DOHH2 (cell line): ENCODE measurements around the gene ZNF541.

Experiments
- CTCF ChIP-seq: fragments of 200-600 bp; sonication (generic); IDR thresholded peaks from one replicate; pipeline ENCODE4 v1.5.1; 2014; ENCODE audit warnings: antibody characterized with exemption, mild to moderate bottlenecking, low read depth, low read length; ENCODE audit not compliant: poor library complexity, severe bottlenecking
- EZH2phosphoT487 ChIP-seq: fragments of 200-600 bp; sonication (generic); IDR thresholded peaks from 2 replicates; pipeline ENCODE4 v1.6.1; 2017; ENCODE audit warnings: borderline replicate concordance, mild to moderate bottlenecking, antibody characterized with exemption, low read length, moderate library complexity, mixed read lengths

- no peak for TF ChIP-seq CTCF
- no peak for TF ChIP-seq EZH2phosphoT487
Observed at GRCh38 chr19:47603706-47604565, 31.0 kb upstream of the ZNF541 start.
